HAP-1 (cell line): ENCODE results near the gene RNF31.
A peak's percentile ranks its signal among the peaks of the same experiment; 100 is the strongest.

Source experiments
- DNase-seq, 2 experiments: peaks; one replicate each; pipeline ENCODE4 v3.0.0-alpha.2; 2016 to 2020; ENCODE audit warnings: low spot score in 2 of 2
- H3K27me3 ChIP-seq: fragments of 250-450 bp; sonication (Bioruptor Pico); 2 replicates; pipeline ENCODE4 v1.5.1; 2020; ENCODE audit warnings: low read depth, mild to moderate bottlenecking, moderate library complexity
- H3K36me3 ChIP-seq: fragments of 250-450 bp; sonication (Bioruptor Pico); replicated peaks from 2 replicates; pipeline ENCODE4 v1.5.1; 2020; ENCODE audit warnings: mild to moderate bottlenecking
- H3K4me1 ChIP-seq: fragments of 250-450 bp; sonication (Bioruptor Pico); 2 replicates; pipeline ENCODE4 v1.5.1; 2020; ENCODE audit warnings: mild to moderate bottlenecking
- H3K4me3 ChIP-seq: fragments of 250-450 bp; sonication (Bioruptor Pico); 2 replicates; pipeline ENCODE4 v1.5.1; 2020; ENCODE audit warnings: mild to moderate bottlenecking, moderate library complexity
- H3K9me3 ChIP-seq: fragments of 250-450 bp; sonication (Bioruptor Pico); 2 replicates; pipeline ENCODE4 v1.5.1; 2020; ENCODE audit warnings: mild to moderate bottlenecking, moderate library complexity
- in situ Hi-C: fragments of 300-500 bp; cut with MboI; formaldehyde crosslinking; loops from 3 replicates; pipeline ENCODE4 v1.14.3; 2020; ENCODE audit warnings: low sequenced_read_pairs, inconsistent platforms, mixed read lengths

The RNF31 gene

GRCh38 chr14:24137529-24138395 is 9.5 kb upstream of the RNF31 start:
- no peak for DNase-seq
- no peak overlapping the region; the same call in 1 of the 2 replicates for H3K4me3 ChIP-seq
- H3K4me1 ChIP-seq = peaks cover 21% of the 10 kb centered on the region
- no peaks in the 10 kb centered on the region for H3K9me3 ChIP-seq
- in situ Hi-C loops = no loop called here
- H3K27me3 ChIP-seq = no peaks in the 10 kb centered on the region
- H3K36me3 ChIP-seq = peaks cover 30% of the 10 kb centered on the region

DNA sequence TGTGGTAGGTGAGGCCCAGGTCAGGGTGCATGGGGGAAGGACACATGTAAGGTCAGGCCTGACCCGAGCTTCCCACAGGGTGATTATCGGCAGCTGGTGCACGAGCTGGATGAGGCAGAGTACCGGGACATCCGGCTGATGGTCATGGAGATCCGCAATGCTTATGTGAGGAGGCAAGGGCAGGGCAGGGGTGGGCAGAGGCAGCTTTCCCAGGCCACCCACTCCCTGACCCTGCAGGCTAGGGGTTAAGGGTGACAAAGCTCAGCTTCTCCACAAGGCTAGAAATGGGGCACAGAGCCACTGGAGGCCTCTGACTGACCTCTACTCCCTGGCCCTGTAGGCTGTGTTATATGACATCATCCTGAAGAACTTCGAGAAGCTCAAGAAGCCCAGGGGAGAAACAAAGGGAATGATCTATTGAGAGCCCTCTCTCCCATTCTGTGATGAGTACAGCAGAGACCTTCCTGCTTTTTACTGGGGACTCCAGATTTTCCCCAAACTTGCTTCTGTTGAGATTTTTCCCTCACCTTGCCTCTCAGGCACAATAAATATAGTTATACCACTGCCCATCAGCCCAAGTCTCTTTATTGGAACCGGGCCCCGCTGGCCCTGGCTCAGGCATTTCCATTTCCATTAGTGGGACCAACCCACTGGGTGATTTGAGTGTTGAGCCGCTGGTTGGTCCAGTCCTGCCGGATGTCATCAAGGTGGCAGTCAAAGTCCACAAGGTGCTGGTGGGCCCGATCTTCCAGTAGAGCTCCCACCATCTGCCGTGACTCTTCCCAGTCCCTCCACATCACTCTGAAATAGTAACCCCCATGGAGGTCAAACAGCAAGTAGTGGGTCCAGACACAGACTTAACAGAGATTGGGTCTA is 8.7 kb upstream of the RNF31 start:
- no peaks in the 10 kb centered on the region for H3K9me3 ChIP-seq
- peaks cover 21% of the 10 kb centered on the region for H3K4me1 ChIP-seq
- in situ Hi-C loops = no loop called here
- H3K27me3 ChIP-seq = no peaks in the 10 kb centered on the region
- peaks cover 30% of the 10 kb centered on the region for H3K36me3 ChIP-seq
- DNase-seq = no peak
- H3K4me3 ChIP-seq = no peak overlapping the region

DNA sequence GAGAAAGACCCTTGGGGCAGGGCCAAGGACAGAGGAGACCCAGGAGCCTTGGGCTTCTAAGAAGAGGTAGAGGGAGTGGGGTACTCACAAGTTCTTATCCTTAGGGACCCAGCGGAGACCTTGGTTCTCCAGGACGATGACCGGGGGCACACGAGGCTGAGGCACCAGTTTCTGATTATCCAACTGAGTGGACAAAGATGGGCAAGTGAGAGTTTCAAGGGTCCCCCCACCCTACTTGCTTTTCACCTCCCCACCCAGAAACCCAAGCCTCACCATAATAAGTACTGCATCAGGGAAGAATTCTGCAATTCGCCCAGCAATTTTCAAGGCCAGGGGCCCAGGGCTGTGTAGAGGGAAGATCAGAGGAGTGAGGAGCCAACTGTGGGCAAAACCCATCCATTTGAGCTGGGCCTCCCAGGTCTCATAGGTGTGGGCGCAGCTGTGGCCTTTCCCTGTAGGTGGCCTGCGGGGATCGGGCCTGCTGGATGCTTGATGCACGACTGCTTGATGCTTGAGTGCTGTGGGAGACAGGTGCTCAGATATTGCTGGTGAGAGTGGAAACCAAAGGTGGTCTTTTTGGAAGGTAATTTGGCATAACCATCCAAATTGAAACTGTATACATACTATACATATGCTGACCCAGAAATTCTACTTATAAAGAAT is 7.9 kb upstream of the RNF31 start:
- H3K27me3 ChIP-seq = no peaks in the 10 kb centered on the region
- peaks cover 37% of the 10 kb centered on the region for H3K36me3 ChIP-seq
- H3K9me3 ChIP-seq = no peaks in the 10 kb centered on the region
- peak overlapping the region; percentile 77 for H3K4me3 ChIP-seq
- H3K4me1 ChIP-seq = peaks cover 21% of the 10 kb centered on the region
- DNase-seq = peak in 1 of 2 experiments; percentile 52
- in situ Hi-C loops = no loop called here

- Histone ChIP-seq H3K36me3 (peaks cover 42% of the 10 kb centered on the region), H3K4me1 (peaks cover 22% of the 10 kb centered on the region), H3K4me3 (peak within 1 kb of the TSS; percentile 77), H3K9me3 (no peaks in the 10 kb centered on the region), H3K27me3 (no peaks in the 10 kb centered on the region)
- peak; percentile 100 for DNase-seq
- in situ Hi-C loops = no loop called here
Observed at GRCh38 chr14:24141097-24141880, 6.0 kb upstream of the RNF31 start, which contains the start of gene EMC9. Gene EMC9 (minus strand): TSS chr14:24141591. CDS start chr14:24141304, 287 bp downstream.

GRCh38 chr14:24143511-24143910 is 3.8 kb upstream of the RNF31 start:
- H3K9me3 ChIP-seq = no peaks in the 10 kb centered on the region
- H3K4me3 ChIP-seq = no peak overlapping the region
- no peak for DNase-seq
- in situ Hi-C loops = no loop called here
- no peaks in the 10 kb centered on the region for H3K27me3 ChIP-seq
- H3K4me1 ChIP-seq = peaks cover 16% of the 10 kb centered on the region
- H3K36me3 ChIP-seq = peaks cover 33% of the 10 kb centered on the region

DNA sequence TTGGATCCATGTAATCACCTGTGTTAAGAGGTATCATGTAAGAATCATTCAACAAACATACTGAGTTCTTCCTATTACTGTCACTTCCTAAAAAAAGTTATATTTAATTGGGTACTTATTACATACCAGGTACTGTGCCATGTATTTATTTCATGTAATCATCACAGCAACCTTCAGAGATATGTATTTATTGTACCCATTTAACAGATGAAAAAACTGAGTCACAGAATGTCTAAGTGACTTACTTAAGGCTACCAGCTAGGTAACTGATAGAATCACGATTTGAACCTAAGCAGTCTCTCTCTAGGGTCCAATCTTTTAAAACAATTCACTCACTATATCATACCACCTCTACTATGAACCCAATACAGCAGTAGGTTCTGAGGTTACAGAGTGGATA is 2.8 kb upstream of the RNF31 start:
- Histone ChIP-seq H3K27me3 (no peaks in the 10 kb centered on the region), H3K9me3 (no peaks in the 10 kb centered on the region), H3K4me1 (peaks cover 18% of the 10 kb centered on the region), H3K36me3 (peaks cover 33% of the 10 kb centered on the region), H3K4me3 (no peak overlapping the region)
- in situ Hi-C loops = no loop called here
- no peak for DNase-seq

- no peaks in the 10 kb centered on the region for H3K9me3 ChIP-seq
- peak overlapping the region; percentile 94 for H3K4me3 ChIP-seq
- H3K27me3 ChIP-seq = no peaks in the 10 kb centered on the region
- no peak for DNase-seq
- in situ Hi-C loops = no loop called here
- H3K4me1 ChIP-seq = peaks cover 11% of the 10 kb centered on the region
- peaks cover 35% of the 10 kb centered on the region for H3K36me3 ChIP-seq
Observed at GRCh38 chr14:24145219-24145618, 2.1 kb upstream of the RNF31 start.

GRCh38 chr14:24145690-24146452 is 1.4 kb upstream of the RNF31 start:
- Histone ChIP-seq H3K4me1 (peaks cover 11% of the 10 kb centered on the region), H3K27me3 (no peaks in the 10 kb centered on the region), H3K4me3 (peak overlapping the region; percentile 94), H3K36me3 (peaks cover 41% of the 10 kb centered on the region), H3K9me3 (no peaks in the 10 kb centered on the region)
- DNase-seq = no peak
- in situ Hi-C loops = no loop called here

DNA sequence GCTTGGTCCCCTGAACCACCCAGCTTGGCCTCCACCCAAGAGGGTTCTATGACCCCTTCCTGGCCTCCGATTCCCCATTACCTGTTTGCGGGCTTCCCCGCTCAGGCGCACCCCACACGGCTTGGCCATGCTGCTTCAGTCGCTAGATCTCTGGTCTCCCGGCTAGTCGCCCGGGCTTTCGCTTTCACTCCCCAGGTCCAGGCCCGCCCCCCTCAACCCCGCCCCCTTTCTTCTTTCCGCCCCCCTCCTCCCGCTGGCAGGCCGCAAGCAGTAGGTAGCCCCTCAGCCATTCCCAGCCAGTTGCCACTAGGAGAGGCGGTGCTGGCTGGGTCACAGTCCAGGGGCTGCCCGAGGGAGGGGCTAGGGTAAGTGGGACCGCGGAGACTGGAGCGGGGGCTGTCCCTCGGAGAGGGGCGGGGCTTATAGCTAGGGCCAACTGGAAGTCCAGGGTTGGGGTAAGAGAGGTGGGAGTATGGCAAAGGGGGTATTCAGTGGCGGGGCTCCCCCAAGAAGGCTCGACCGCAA is 783 bp upstream of the RNF31 start, which contains the start of gene PSME2:
PSME2 (minus strand) TSS at position 158 of the 525 bp plus-strand sequence; CDS start at position 129, 29 bp downstream.
- Histone ChIP-seq H3K4me3 (peak within 1 kb of the TSS; percentile 94), H3K4me1 (peaks cover 11% of the 10 kb centered on the region), H3K27me3 (no peaks in the 10 kb centered on the region), H3K36me3 (peaks cover 48% of the 10 kb centered on the region), H3K9me3 (no peaks in the 10 kb centered on the region)
- in situ Hi-C loops = no loop called here
- DNase-seq = peak; percentile 97 to 99

DNA sequence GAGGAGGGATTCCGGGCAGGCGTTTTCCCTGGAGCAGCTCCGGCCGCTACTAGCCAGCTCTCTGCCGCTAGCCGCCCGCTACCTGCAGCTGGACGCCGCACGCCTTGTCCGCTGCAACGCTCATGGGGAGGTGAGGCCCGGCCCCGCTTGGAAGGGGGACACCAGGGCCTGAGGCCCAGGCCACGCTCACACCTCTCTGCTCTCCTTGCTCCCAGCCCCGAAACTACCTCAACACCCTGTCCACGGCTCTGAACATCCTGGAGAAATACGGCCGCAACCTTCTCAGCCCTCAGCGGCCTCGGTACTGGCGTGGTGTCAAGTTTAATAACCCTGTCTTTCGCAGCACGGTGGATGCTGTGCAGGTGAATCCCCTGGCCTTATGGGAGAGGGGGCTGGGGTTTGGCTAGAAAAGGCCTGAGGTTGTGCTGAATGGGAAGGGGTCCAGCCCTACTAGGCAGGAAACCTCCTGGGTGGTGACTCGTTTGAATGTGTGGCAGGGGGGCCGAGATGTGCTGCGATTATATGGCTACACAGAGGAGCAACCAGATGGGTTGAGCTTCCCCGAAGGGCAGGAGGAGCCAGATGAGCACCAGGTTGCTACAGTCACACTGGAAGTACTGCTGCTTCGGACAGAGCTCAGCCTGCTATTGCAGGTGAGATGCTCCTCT is 597 bp downstream of the RNF31 start:
- Histone ChIP-seq H3K4me1 (peaks cover 11% of the 10 kb centered on the region), H3K27me3 (no peaks in the 10 kb centered on the region), H3K9me3 (no peaks in the 10 kb centered on the region), H3K4me3 (peak overlapping the region; percentile 94), H3K36me3 (peaks cover 62% of the 10 kb centered on the region)
- in situ Hi-C loops = no loop called here
- no peak for DNase-seq

- H3K9me3 ChIP-seq = no peaks in the 10 kb centered on the region
- H3K36me3 ChIP-seq = peaks cover 62% of the 10 kb centered on the region
- H3K4me1 ChIP-seq = peaks cover 11% of the 10 kb centered on the region
- no peak overlapping the region for H3K4me3 ChIP-seq
- H3K27me3 ChIP-seq = no peaks in the 10 kb centered on the region
- DNase-seq = no peak
- in situ Hi-C loops = no loop called here
Observed at GRCh38 chr14:24149302-24149969, 2.1 kb downstream of the RNF31 start.
